HG03460 (cell line): ENCODE measurements around the gene SPRED3.
"Not testable (repeated sequence)": the region's sequence is repeated elsewhere in the genome, so short reads cannot be mapped to it uniquely, and the experiment has no call there.

Experiments used
- ATAC-seq: cut with Tn5 transposase; IDR thresholded peaks from one replicate; pipeline ENCODE4 v1.9.1; 2021; ENCODE audit not compliant: unreplicated experiment

SPRED3 gene

GRCh38 chr19:38417146-38417543, 28.6 kb downstream of the SPRED3 start:
- no peak for ATAC-seq

DNA sequence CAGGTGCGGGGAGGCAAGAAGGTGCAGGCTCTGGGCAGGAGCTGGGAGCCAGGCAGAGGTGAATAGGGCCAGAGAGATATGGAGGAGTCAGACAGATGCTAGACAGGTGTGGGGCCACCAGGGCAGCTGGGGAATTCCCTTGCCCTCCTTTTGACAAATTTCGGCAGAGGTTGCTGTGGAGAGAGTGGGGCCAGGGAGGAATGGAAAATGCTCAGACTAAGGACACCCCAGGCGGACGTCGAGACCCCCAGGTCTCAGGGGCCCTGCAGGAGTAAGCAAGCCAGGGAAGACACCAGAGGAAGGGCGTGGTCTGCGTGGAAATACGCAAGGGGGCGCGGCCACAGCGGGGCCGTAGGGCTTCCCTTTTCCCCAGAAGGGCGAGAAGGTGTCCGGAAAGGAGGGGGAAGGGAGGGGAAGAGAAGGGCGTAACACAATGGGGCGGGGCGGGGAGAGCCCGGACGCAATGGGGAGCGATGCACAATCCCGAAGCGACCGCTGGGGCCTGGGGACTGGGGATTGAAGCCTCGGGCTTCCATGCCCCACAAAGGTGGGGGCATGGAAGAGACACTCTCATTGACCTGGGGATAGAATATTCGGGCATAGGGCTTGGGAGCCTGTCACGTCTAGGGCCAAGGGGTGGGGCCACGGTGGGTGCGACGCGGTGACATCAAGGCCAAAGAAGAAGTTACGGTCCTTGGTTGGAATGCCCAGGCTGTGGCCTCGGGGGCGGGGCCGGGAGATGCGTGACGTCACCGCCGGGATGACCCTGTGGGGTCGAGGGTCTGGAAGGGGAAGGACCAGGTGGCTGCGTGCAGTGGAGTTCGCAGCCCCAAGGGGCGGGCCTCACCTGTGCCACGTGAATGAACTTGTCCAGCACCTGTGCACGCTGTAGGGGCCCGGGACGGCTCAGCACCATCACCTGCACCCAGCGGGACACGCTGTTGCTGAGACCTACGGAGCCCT, 29.3 kb downstream of the SPRED3 start:
- no peak for ATAC-seq

- ATAC-seq = no peak
Observed at GRCh38 chr19:38420935-38421334, 32.4 kb downstream of the SPRED3 start.

GRCh38 chr19:38421856-38422255, 33.4 kb downstream of the SPRED3 start:
- ATAC-seq = no peak

- ATAC-seq = no peak
Observed at GRCh38 chr19:38422438-38422837, 33.9 kb downstream of the SPRED3 start.

GRCh38 chr19:38424272-38424671, 35.8 kb downstream of the SPRED3 start:
- ATAC-seq = no peak

GRCh38 chr19:38425222-38425809, 36.8 kb downstream of the SPRED3 start:
- ATAC-seq = no peak

DNA sequence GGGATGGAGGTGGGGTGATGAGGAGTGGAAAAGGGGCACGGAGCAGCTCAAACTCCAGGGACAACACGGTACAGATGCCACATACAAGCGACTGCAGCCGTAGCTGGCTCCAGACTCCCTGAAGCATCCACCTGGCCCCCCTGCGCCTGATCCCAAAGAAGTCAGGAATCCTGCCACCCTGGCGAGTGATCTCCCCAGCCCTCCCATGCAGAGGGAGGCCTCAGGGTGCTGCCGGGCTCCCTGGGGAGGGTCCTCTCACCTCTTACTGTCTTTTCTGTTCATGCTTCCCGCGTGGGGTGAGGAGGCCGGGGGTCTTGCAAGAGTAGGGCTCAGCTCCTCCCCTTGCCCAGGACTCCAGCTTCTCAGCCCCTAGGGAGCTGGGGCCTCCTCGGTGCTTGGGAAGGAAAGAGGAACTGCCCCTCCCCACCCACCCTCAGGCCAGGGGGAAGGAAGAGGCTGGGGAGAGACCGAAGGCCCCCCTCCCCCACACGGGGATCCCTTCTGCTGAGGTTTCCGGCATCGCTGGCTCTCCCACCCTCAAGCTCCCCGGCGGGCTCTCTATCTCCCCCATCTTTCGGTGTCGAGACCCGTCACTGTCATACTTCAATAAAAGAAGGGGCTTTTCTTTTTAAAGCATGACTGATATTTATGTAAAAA, 37.4 kb downstream of the SPRED3 start, which contains the start of gene RASGRP4:
Gene RASGRP4, minus strand, starts transcription at position 410 of the 657 bp plus-strand sequence. Its CDS starts 128 bp downstream, at position 282.
- ATAC-seq = no peak

DNA sequence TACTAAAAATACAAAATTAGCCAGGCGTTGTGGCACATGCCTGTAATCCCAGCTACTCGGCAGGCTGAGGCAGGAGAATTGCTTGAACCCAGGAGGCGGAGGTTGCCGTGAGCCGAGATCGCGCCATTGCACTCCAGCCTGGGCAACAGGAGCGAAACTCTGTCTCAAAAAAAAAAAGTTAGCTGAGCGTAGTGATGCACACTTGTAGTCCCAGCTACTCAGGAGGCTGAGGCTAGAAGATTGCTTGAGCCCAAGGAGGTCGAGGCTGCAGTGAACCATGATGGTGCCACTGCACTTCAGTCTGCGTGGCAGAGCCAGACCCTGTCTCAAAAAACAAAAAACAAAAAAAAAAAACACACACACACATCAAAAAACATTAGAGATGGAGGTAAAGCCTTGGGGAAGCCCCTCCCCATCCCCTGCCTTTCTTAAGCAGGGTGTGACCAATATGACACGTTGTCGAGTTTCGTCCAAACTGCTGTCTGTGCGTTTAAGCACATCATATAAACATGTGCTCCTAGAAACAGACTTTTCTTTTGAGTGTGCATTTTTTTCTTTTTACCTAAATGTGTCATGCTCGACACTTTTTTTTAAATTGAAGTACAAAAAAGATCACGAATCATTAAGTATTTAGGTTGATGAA, 38.7 kb downstream of the SPRED3 start:
- not testable (repeated sequence) for ATAC-seq

DNA sequence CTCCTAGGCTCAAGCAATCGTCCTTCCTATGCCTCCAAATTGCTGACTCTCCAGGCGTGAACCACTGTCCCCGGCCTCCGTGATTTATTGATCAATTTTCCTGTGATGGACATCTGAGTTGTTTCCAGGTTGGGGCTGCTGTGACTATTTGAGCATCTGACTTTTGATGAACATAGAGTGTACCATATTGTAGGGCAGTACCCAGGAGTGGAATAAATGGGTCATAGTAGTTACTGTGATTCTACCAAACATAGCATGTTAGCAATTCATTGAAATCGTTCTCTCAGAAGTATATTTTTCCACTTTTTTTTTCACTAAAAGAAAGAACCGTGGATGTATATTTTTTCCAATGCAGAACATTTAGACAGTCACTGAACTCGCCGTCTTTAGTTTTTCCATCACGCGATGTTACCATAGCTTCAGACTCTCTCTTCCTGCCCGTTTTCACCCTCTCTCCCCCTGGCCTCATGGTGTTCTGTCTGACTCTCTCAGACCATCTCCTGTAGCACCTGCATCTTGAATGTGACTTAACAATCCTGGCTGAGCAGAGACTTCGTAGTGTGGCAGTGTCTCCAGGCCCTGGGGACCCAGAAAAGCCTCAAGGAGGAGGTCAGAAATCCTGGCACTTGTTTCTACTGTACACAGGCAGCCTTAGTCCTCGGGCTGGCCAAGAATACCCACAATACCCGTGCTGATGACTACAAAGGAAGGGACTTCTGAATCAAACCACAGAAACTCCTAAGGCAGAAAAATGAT, 40.7 kb downstream of the SPRED3 start:
- ATAC-seq = no peak

DNA sequence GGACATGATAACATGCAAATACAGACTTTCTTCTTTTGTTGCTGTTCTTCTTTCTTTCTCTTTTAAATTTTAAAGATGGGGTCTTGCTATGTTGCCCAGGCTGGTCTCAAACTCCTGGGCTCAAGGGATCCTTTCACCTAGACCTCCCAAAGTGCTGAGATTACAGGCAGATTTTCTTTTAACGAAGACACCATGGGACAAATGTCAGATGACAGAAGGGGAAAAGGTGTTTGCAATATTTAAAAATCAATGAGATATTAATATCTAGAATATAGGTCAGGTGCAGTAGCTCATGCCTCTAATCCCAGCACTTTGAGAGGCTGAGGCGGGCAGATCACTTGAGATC, 41.3 kb downstream of the SPRED3 start:
- ATAC-seq = no peak

DNA sequence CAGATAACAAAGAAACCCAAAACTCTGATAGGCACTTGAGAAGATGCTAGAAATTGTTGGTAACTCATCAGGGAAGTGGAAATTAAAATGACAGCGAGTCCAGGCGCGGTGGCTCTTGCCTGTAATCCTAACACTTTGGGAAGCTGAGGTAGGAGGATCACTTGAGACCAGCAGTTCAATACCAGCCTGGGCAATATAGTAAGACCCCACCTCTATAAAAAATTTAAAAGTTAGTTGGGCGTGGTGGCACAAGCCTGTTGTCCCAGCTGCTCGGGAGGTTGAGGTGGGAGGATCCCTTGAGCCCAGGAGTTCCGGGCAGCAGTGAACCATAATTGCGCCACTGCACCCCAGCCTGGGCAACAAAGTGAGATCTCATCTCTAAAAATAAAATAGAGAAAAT, 42.4 kb downstream of the SPRED3 start:
- no peak for ATAC-seq

- ATAC-seq = no peak
Observed at GRCh38 chr19:38433268-38433733, 44.8 kb downstream of the SPRED3 start, which contains the start of gene RYR1. RYR1 (plus strand) TSS chr19:38433691; CDS start chr19:38433830, 139 bp downstream.

DNA sequence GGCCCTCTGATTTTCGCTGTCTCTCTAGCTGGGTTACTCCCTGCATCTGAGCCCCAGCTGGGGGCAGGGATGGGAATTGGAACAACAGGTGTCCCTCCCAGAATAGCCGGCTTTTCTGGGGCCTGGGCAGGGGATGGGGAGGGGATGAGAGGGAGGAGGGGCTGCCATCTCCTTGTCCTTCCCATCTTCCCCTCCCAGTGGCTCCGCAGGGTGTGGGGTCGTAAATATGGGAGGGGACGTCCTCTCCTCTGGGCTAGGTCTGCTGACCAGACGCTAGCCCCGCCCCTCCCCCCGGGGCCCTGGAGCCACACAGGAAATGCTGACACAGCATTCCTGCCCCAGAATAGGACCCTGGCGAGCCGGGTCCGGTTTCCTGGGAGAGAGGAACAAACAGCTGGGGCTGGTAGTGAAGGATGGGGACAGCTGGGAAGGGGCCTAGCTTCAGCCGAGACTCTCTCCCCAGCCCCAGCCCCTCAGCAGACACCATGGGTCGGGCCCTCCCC, 46.1 kb downstream of the SPRED3 start:
- ATAC-seq = no peak

GRCh38 chr19:38437295-38437694, 48.8 kb downstream of the SPRED3 start:
- ATAC-seq = no peak

- no peak for ATAC-seq
Observed at GRCh38 chr19:38437917-38438316, 49.4 kb downstream of the SPRED3 start.

DNA sequence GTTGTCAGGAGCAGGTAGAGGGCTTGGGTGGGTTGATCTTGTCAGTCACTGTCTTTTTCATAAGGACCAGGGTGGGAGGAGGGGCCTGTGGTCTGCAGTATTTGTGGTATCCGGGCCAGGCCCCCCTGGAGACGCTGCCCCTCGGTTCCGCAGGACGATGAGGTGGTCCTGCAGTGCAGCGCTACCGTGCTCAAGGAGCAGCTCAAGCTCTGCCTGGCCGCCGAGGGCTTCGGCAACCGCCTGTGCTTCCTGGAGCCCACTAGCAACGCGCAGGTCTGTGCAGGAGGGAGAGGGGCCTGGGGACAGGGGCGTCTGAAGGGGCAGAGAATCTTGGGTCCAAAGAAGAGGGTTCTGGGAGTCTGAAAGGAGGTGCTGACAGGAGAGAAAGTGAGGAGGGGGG, 52.1 kb downstream of the SPRED3 start:
- no peak for ATAC-seq

- ATAC-seq = no peak
Observed at GRCh38 chr19:38441657-38442348, 53.3 kb downstream of the SPRED3 start.

DNA sequence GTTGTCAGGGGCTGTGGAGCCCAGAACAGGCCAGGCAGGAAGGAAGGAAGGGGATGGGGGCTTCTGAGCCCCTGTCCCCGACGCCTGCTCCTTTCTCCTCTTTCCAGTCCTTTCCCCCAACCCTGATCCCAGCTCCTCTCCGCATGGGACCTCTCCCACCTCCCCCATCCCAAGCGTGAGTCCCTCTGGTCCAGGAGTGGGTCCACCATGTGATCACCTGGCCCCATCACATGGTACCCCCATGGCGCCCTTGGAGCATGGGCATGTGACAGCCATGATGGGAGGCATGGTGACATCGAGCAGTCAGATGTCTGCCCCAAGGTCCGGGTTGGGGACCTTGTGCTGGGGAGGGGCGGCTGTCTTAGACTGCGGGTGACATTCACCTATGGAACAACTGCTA, 54.2 kb downstream of the SPRED3 start:
- ATAC-seq = no peak
